HG02623 (cell line): ENCODE results near the gene EPHA3.
"Not testable (repeated sequence)": the region's sequence is repeated elsewhere in the genome, so short reads cannot be mapped to it uniquely, and the experiment has no call there.

Source experiments
- ATAC-seq: cut with Tn5 transposase; IDR thresholded peaks from one replicate; pipeline ENCODE4 v1.9.1; 2021; ENCODE audit warnings: moderate library complexity; ENCODE audit not compliant: unreplicated experiment

The EPHA3 gene

GRCh38 chr3:89350935-89351334, 243.5 kb downstream of the EPHA3 start:
- ATAC-seq = not testable (repeated sequence)

GRCh38 chr3:89353465-89353864, 246.0 kb downstream of the EPHA3 start:
- no peak for ATAC-seq

GRCh38 chr3:89358281-89358680, 250.9 kb downstream of the EPHA3 start:
- no peak for ATAC-seq

- no peak for ATAC-seq
These were observed 252.7 kb downstream of the EPHA3 start for GRCh38 chr3:89360156-89360555.

- ATAC-seq = no peak
These were observed 255.1 kb downstream of the EPHA3 start for GRCh38 chr3:89362496-89362895.

- ATAC-seq = no peak
These were observed 255.8 kb downstream of the EPHA3 start for GRCh38 chr3:89363171-89363570.

- no peak for ATAC-seq
These were observed 256.9 kb downstream of the EPHA3 start for GRCh38 chr3:89364314-89364713.

- ATAC-seq = no peak
These were observed 259.7 kb downstream of the EPHA3 start for GRCh38 chr3:89367166-89367565.

GRCh38 chr3:89368846-89369245, 261.4 kb downstream of the EPHA3 start:
- no peak for ATAC-seq

GRCh38 chr3:89372456-89372855, 265.0 kb downstream of the EPHA3 start:
- ATAC-seq = no peak

- no peak for ATAC-seq
These were observed 266.0 kb downstream of the EPHA3 start for GRCh38 chr3:89373434-89373833.

- ATAC-seq = no peak
These were observed 268.0 kb downstream of the EPHA3 start for GRCh38 chr3:89375451-89375850.

- ATAC-seq = no peak
These were observed 272.6 kb downstream of the EPHA3 start for GRCh38 chr3:89380016-89380415.

GRCh38 chr3:89392991-89393390, 285.6 kb downstream of the EPHA3 start:
- no peak for ATAC-seq

- ATAC-seq = no peak
These were observed 288.0 kb downstream of the EPHA3 start for GRCh38 chr3:89395456-89395855.

- no peak for ATAC-seq
These were observed 288.6 kb downstream of the EPHA3 start for GRCh38 chr3:89395996-89396395.

- ATAC-seq = no peak
These were observed 294.6 kb downstream of the EPHA3 start for GRCh38 chr3:89402051-89402450.

- no peak for ATAC-seq
These were observed 297.8 kb downstream of the EPHA3 start for GRCh38 chr3:89405176-89405575.

GRCh38 chr3:89405593-89405992, 298.2 kb downstream of the EPHA3 start:
- no peak for ATAC-seq

- no peak for ATAC-seq
These were observed 303.8 kb downstream of the EPHA3 start for GRCh38 chr3:89411201-89411600.

GRCh38 chr3:89414270-89414669, 306.8 kb downstream of the EPHA3 start:
- ATAC-seq = no peak

- ATAC-seq = no peak
These were observed 312.3 kb downstream of the EPHA3 start for GRCh38 chr3:89419647-89420241.

GRCh38 chr3:89426060-89426459, 318.6 kb downstream of the EPHA3 start:
- no peak for ATAC-seq
